Stimulated activated naive B cell treated with anti-CD40 and anti-IgM and Interleukin-4, amounts not matched to agents 10 μg/mL and 1 μg/mL and 100 μg/mL, for 72 hours (primary cell): ENCODE data around the gene HPX.
A peak's percentile ranks its signal among the peaks of the same experiment; 100 is the strongest.
"Not testable (repeated sequence)": the region's sequence is repeated elsewhere in the genome, so short reads cannot be mapped to it uniquely, and the experiment has no call there.

Experiments
- ATAC-seq, 2 donors: fragments of 150-1000 bp; cut with Tn5 transposase; replicated peaks; 2 replicates each; pipeline ENCODE4 v1.10.0; 2021; ENCODE audit warnings: moderate library complexity in 1 of 2
- DNase-seq: peaks from one replicate; pipeline ENCODE4 v3.0.0; 2021
- H3K27ac Mint-ChIP-seq: one replicate; pipeline ENCODE4 v1.8.0; 2022; ENCODE audit warnings: mild to moderate bottlenecking, mixed read lengths
- H3K27me3 Mint-ChIP-seq, 2 donors: one replicate each; pipeline ENCODE4 v1.8.0; 2022; ENCODE audit warnings: mixed read lengths in 2 of 2
- H3K36me3 Mint-ChIP-seq, 2 donors: one replicate each; pipeline ENCODE4 v1.8.0; 2022; ENCODE audit warnings: mixed read lengths in 2 of 2, mild to moderate bottlenecking in 1 of 2
- H3K4me1 Mint-ChIP-seq, 2 donors: one replicate each; pipeline ENCODE4 v1.8.0; 2022; ENCODE audit warnings: mixed read lengths in 2 of 2, mild to moderate bottlenecking in 1 of 2
- H3K4me3 Mint-ChIP-seq, 2 donors: one replicate each; pipeline ENCODE4 v1.8.0; 2022; ENCODE audit warnings: mild to moderate bottlenecking in 2 of 2, mixed read lengths in 2 of 2, moderate library complexity in 1 of 2
- H3K9me3 Mint-ChIP-seq, 2 donors: one replicate each; pipeline ENCODE4 v1.8.0; 2022; ENCODE audit warnings: mixed read lengths in 2 of 2, mild to moderate bottlenecking in 1 of 2

Gene HPX

DNA sequence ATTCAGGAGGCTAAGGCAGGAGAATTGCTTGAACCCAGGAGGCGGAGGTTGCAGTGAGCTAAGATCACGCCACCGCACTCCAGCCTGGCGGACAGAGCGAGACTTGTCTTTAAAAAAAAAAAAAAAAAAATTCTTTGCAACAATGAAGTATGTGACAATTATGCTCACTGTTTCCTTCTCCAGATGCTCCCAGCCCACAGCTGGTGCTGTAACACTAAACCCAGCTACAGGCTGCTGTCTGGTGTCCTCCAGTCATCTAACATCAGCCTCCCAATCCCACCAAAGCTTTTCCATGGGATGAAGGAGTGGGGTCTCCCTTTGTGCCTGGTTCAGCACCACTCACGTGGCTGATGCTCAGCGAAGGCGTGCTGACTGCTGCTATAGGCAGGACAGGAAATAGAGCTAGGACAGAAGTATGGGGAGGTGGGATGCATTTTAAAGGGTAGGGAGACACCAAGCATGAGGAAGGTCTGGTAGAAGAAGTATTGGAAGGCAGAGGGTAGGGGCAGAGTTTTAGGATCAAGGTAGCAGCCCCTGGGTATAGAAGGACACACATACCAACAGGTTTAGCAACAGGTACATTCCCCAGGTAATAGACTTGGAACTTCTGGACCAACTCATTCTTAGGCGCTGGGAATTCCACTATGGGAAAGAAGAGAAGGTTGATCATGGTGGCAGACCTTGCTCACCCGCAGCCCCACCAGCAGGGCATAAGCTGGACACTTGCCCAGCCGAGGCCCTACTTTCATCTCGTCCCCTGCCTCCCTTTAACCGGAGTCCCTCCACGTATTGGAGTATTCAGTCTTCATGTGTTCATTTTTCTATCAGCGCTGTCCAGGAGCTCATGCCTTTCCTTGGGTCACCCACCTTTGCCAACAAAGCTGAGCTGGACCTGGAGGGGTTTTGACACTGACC lies 40.1 kb downstream of the HPX start:
- Mint-ChIP-seq H3K27ac (no peak overlapping the region), H3K4me1 (peaks cover 33 to 43% of the 10 kb centered on the region in 2 donors)

DNA sequence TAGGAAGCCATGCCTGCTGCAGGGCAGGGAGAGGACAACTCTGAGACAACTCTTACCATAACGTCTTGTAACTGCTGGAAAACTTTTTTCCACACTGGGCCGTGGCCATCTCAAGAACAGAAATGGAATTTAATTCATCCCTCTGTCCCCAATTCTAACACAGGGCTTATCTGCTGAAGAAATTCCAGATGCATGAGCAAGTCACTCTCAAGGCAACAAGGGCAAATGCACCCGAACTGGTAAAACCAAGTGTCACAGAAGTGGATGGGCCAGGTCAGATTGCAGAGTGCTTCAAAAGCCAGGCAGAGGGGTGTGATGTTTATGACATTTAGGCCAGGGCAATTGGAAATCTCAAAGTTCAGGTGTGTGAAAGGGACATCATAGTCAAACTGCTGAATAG lies 43.2 kb downstream of the HPX start:
- DNase-seq (no peak), ATAC-seq (no peak)
- no peak overlapping the region for H3K4me3 Mint-ChIP-seq
- peaks cover 19 to 21% of the 10 kb centered on the region in 2 donors for H3K4me1 Mint-ChIP-seq
- H3K27me3 Mint-ChIP-seq = no peaks in the 10 kb centered on the region
- H3K36me3 Mint-ChIP-seq = peaks cover 23% of the 10 kb centered on the region in 2 donors
- H3K9me3 Mint-ChIP-seq = no peaks in the 10 kb centered on the region
- H3K27ac Mint-ChIP-seq = no peak overlapping the region

More for the DNA sequence above, 40.1 kb downstream of the HPX start:
- DNase-seq (no peak), ATAC-seq (no peak)
- Mint-ChIP-seq H3K4me3 (no peak overlapping the region), H3K27me3 (no peaks in the 10 kb centered on the region), H3K9me3 (no peaks in the 10 kb centered on the region), H3K36me3 (peaks cover 12 to 14% of the 10 kb centered on the region in 2 donors)

DNA sequence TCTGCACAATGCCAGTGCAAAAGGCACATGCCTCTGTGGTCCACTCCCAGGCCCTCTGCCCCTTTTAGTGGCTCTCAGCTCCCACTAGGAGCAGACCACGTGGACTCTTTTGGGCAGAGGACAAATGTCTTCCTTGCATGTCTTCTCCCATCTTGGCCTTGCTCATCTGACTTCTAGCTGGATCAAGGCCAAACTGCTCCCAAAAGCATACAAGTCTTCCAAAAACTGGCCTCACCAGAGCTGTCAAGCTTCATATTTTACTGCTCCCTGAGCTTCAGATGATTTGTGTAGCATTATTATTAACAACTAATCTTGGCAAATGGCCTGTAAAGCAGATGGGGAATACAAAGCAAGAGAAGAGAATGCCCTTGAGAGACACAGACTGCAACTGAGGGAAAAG lies 43.6 kb downstream of the HPX start:
- Mint-ChIP-seq H3K27me3 (no peaks in the 10 kb centered on the region), H3K27ac (no peak overlapping the region), H3K4me3 (no peak overlapping the region), H3K9me3 (no peaks in the 10 kb centered on the region), H3K36me3 (peaks cover 25% of the 10 kb centered on the region in 2 donors), H3K4me1 (peaks cover 15 to 18% of the 10 kb centered on the region in 2 donors)
- DNase-seq = no peak
- no peak for ATAC-seq

- Mint-ChIP-seq H3K27me3 (no peaks in the 10 kb centered on the region), H3K36me3 (peaks cover 24 to 25% of the 10 kb centered on the region in 2 donors), H3K9me3 (no peaks in the 10 kb centered on the region), H3K4me1 (peaks cover 17 to 25% of the 10 kb centered on the region in 2 donors), H3K4me3 (no peak overlapping the region), H3K27ac (no peak overlapping the region)
- DNase-seq (no peak), ATAC-seq (no peak)
Measured at GRCh38 chr11:6395470-6396060, 45.2 kb downstream of the HPX start.

- DNase-seq (no peak), ATAC-seq (no peak)
- H3K4me3 Mint-ChIP-seq = no peak overlapping the region
- peaks cover 19 to 24% of the 10 kb centered on the region in 2 donors for H3K36me3 Mint-ChIP-seq
- peak overlapping the region; percentile 56 for H3K27ac Mint-ChIP-seq
- no peaks in the 10 kb centered on the region for H3K9me3 Mint-ChIP-seq
- H3K4me1 Mint-ChIP-seq = peaks cover 26 to 39% of the 10 kb centered on the region in 2 donors
- H3K27me3 Mint-ChIP-seq = no peaks in the 10 kb centered on the region
Measured at GRCh38 chr11:6393989-6394670, 46.7 kb downstream of the HPX start.

GRCh38 chr11:6392251-6392650 lies 48.5 kb downstream of the HPX start:
- H3K4me3 Mint-ChIP-seq, H3K27ac Mint-ChIP-seq, DNase-seq, ATAC-seq, H3K27me3 Mint-ChIP-seq, H3K9me3 Mint-ChIP-seq: not testable (repeated sequence)
- Mint-ChIP-seq H3K36me3 (peaks cover 17 to 18% of the 10 kb centered on the region in 2 donors), H3K4me1 (peaks cover 27 to 47% of the 10 kb centered on the region in 2 donors)

DNA sequence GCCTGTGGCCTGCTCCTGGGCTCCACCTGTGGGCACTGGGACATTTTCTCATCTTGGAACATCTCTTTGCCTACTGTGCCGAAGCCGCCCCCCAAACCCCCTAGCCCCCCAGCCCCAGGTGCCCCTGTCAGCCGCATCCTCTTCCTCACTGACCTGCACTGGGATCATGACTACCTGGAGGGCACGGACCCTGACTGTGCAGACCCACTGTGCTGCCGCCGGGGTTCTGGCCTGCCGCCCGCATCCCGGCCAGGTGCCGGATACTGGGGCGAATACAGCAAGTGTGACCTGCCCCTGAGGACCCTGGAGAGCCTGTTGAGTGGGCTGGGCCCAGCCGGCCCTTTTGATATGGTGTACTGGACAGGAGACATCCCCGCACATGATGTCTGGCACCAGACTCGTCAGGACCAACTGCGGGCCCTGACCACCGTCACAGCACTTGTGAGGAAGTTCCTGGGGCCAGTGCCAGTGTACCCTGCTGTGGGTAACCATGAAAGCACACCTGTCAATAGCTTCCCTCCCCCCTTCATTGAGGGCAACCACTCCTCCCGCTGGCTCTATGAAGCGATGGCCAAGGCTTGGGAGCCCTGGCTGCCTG lies 49.2 kb downstream of the HPX start:
- H3K4me3 Mint-ChIP-seq = peak overlapping the region; percentile 91 to 93
- DNase-seq = no peak
- H3K36me3 Mint-ChIP-seq = peaks cover 17 to 18% of the 10 kb centered on the region in 2 donors
- H3K27ac Mint-ChIP-seq = peak overlapping the region; percentile 56
- ATAC-seq = no peak
- H3K9me3 Mint-ChIP-seq = no peaks in the 10 kb centered on the region
- H3K27me3 Mint-ChIP-seq = no peaks in the 10 kb centered on the region
- peaks cover 27 to 47% of the 10 kb centered on the region in 2 donors for H3K4me1 Mint-ChIP-seq

DNA sequence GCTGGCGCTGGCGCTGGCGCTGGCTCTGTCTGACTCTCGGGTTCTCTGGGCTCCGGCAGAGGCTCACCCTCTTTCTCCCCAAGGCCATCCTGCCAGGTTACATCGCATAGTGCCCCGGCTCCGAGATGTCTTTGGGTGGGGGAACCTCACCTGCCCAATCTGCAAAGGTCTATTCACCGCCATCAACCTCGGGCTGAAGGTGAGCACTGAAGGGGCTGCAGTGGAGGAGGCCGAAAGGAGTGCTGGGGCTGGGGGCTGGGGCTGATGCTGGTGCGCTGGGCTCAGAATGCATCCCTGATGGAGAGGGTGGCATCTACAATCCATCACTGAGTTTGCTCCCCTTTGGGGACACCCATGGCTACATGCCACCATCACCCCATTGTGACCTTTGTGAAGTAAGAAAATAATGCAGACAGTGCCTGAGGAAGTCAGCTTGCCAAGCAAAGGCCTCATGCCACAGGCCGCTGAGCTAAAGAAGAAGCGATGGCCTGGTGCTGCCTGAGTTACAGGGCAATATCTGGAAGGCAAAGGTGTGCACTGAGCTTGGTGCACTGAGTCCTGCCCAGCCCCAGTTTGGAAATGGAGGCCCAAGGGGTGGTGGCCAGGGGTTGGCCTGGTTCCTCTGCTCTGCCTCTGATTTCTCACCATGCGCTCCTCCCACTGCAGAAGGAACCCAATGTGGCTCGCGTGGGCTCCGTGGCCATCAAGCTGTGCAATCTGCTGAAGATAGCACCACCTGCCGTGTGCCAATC lies 49.9 kb downstream of the HPX start:
- Mint-ChIP-seq H3K4me1 (peaks cover 27 to 47% of the 10 kb centered on the region in 2 donors), H3K27me3 (no peaks in the 10 kb centered on the region), H3K27ac (peak overlapping the region; percentile 98), H3K4me3 (peak overlapping the region; percentile 91 to 93), H3K36me3 (peaks cover 13 to 14% of the 10 kb centered on the region in 2 donors), H3K9me3 (no peaks in the 10 kb centered on the region)
- DNase-seq = no peak
- ATAC-seq = peak; percentile 0 to 2

- Mint-ChIP-seq H3K4me1 (peaks cover 30 to 50% of the 10 kb centered on the region in 2 donors), H3K27ac (peak within 1 kb of the TSS; percentile 98), H3K27me3 (no peaks in the 10 kb centered on the region), H3K9me3 (no peaks in the 10 kb centered on the region), H3K4me3 (peak within 1 kb of the TSS; percentile 91 to 93), H3K36me3 (peaks cover 13 to 18% of the 10 kb centered on the region in 2 donors)
- DNase-seq = peak; percentile 87
- ATAC-seq = peak; percentile 94 to 95
Measured at GRCh38 chr11:6389905-6390717, 50.7 kb downstream of the HPX start, which contains the start of gene SMPD1. Gene SMPD1, plus strand, starts transcription at chr11:6390474. Its CDS starts 125 bp downstream, at chr11:6390599.

DNA sequence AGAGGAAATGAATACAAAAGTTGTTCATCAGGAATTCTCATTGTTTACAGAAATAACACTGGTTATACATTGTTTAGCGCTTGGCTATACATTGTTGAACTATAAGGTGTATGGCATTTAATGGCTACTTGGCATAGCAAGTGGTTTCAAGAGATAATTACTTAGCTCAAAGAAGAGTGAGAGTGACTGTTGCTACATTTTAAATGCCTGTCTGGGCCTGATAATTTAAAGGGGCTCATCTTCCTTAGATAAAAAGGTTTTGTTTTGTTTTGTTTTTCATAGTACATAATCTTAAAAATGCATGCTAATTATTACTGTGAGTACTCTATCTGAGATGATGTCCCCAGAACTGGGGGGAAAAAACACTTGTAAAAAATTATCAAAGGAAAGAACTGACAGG lies 52.0 kb downstream of the HPX start:
- peaks cover 12 to 18% of the 10 kb centered on the region in 2 donors for H3K36me3 Mint-ChIP-seq
- H3K9me3 Mint-ChIP-seq = no peaks in the 10 kb centered on the region
- peaks cover 31 to 52% of the 10 kb centered on the region in 2 donors for H3K4me1 Mint-ChIP-seq

GRCh38 chr11:6387811-6388599 lies 52.8 kb downstream of the HPX start:
- ATAC-seq (no peak), DNase-seq (no peak)
- Mint-ChIP-seq H3K9me3 (no peaks in the 10 kb centered on the region), H3K4me3 (no peak overlapping the region), H3K4me1 (peaks cover 29 to 48% of the 10 kb centered on the region in 2 donors), H3K36me3 (peaks cover 5 to 11% of the 10 kb centered on the region in 2 donors), H3K27me3 (no peaks in the 10 kb centered on the region), H3K27ac (no peak overlapping the region)

More for the DNA sequence above, 52.0 kb downstream of the HPX start:
- Mint-ChIP-seq H3K27me3 (no peaks in the 10 kb centered on the region), H3K4me3 (no peak overlapping the region), H3K27ac (no peak overlapping the region)
- DNase-seq = no peak
- no peak for ATAC-seq

GRCh38 chr11:6385046-6385777 lies 55.6 kb downstream of the HPX start:
- H3K36me3 Mint-ChIP-seq = peaks cover 0 to 6% of the 10 kb centered on the region in 2 donors
- H3K4me1 Mint-ChIP-seq = peaks cover 14 to 24% of the 10 kb centered on the region in 2 donors
- DNase-seq (no peak), ATAC-seq (no peak)
- no peak overlapping the region for H3K27ac Mint-ChIP-seq
- no peak overlapping the region for H3K4me3 Mint-ChIP-seq
- no peaks in the 10 kb centered on the region for H3K9me3 Mint-ChIP-seq
- no peaks in the 10 kb centered on the region for H3K27me3 Mint-ChIP-seq
